Activated T-cell treated with anti-CD3 and anti-CD28 coated beads, Interleukin-2, amount 50 U/mL, for 48 hours (primary cell): Measurements from ENCODE around the gene SERPINA5.

Experiments
- DNase-seq, 2 experiments: peaks; one replicate each; pipeline ENCODE4 v3.0.0-alpha.2; 2020

SERPINA5 gene

GRCh38 chr14:94550041-94550440 lies 31.2 kb upstream of the SERPINA5 start:
- DNase-seq, result no peak

- DNase-seq, result no peak
These were observed 25.2 kb upstream of the SERPINA5 start for GRCh38 chr14:94555991-94556390.

GRCh38 chr14:94557327-94557726 lies 23.9 kb upstream of the SERPINA5 start:
- DNase-seq, result no peak

GRCh38 chr14:94558842-94559241 lies 22.4 kb upstream of the SERPINA5 start:
- no peak for DNase-seq

- DNase-seq, result no peak
These were observed 21.5 kb upstream of the SERPINA5 start for GRCh38 chr14:94559638-94560290.

GRCh38 chr14:94560291-94560665 lies 20.9 kb upstream of the SERPINA5 start:
- DNase-seq, result no peak

- DNase-seq, result no peak
These were observed 20.2 kb upstream of the SERPINA5 start, which contains the start of gene SERPINA4 for GRCh38 chr14:94560751-94561655. SERPINA4 (plus strand) TSS chr14:94561442; CDS start chr14:94563483, 2,041 bp downstream.

GRCh38 chr14:94561656-94562010 lies 19.6 kb upstream of the SERPINA5 start:
- no peak for DNase-seq

- no peak for DNase-seq
These were observed 19.2 kb upstream of the SERPINA5 start for GRCh38 chr14:94562022-94562421.

GRCh38 chr14:94562941-94563883 lies 18.0 kb upstream of the SERPINA5 start:
- DNase-seq, result no peak

GRCh38 chr14:94564381-94564780 lies 16.8 kb upstream of the SERPINA5 start:
- DNase-seq, result no peak

- no peak for DNase-seq
These were observed 13.0 kb upstream of the SERPINA5 start for GRCh38 chr14:94568186-94568585.

- DNase-seq, result no peak
These were observed 11.7 kb upstream of the SERPINA5 start for GRCh38 chr14:94569381-94570001.

GRCh38 chr14:94570002-94570400 lies 11.2 kb upstream of the SERPINA5 start:
- no peak for DNase-seq

- no peak for DNase-seq
These were observed 10.8 kb upstream of the SERPINA5 start for GRCh38 chr14:94570440-94570839.

- no peak for DNase-seq
These were observed 9.8 kb upstream of the SERPINA5 start for GRCh38 chr14:94571395-94571794.

GRCh38 chr14:94571950-94572349 lies 9.3 kb upstream of the SERPINA5 start:
- DNase-seq, result no peak

- no peak for DNase-seq
These were observed 8.5 kb upstream of the SERPINA5 start for GRCh38 chr14:94572637-94573303.

GRCh38 chr14:94573475-94574277 lies 7.5 kb upstream of the SERPINA5 start:
- no peak for DNase-seq

GRCh38 chr14:94574336-94574735 lies 6.9 kb upstream of the SERPINA5 start:
- DNase-seq, result no peak
